A549 (cell line): ENCODE data around the gene CNNM3. TPM values are rescaled to one million over a fixed set of nuclear protein-coding genes. Genes with fewer than 3 reads are reported as not detected.
A peak's percentile ranks its signal among the peaks of the same experiment; 100 is the strongest.

ENCODE experiments used
- ATAC-seq, 2 experiments: fragments of 200-7000 bp in 1 of 2; fragments of >200 bp in 1 of 2; cut with Nextera tagmentation in 1 of 2; cut with Tn5 transposase in 1 of 2; 3 replicates each; pipeline versions ENCODE4 v1.8.0 to v1.9.1; 2018 to 2020; ENCODE audit warnings: mild to moderate bottlenecking in 1 of 2, moderate library complexity in 1 of 2
- CTCF ChIA-PET: fragments of 300-600 bp; sonication (Branson Sonifier 250); formaldehyde crosslinking; extraction: SDS; loops from one replicate; lab custom pipeline; 2021; ENCODE audit warnings: antibody characterized with exemption, inconsistent platforms; lab: Yijun Ruan, JAX
- POLR2A ChIA-PET: fragments of 350-600 bp; formaldehyde crosslinking; extraction: SDS; loops from one replicate; lab custom pipeline; 2021; ENCODE audit warnings: antibody characterized with exemption, inconsistent platforms; lab: Yijun Ruan, JAX
- DNase-seq, 2 experiments: peaks; one replicate each; pipeline versions ENCODE4 v3.0.0 to v3.0.0-alpha.2; 2011 to 2016; ENCODE audit warnings: low read depth in 1 of 2, low spot score in 1 of 2
- FAIRE-seq: peaks from 2 replicates; lab custom pipeline; 2011; peaks lifted over from hg19 to GRCh38; lab: Jason Lieb, UNC
- H3K27ac ChIP-seq, 2 experiments: fragments of >200 bp; sonication (Bioruptor Twin); formaldehyde crosslinking; 3 replicates each; pipeline ENCODE4 v1.5.1; 2016 to 2017
- H3K4me1 ChIP-seq: fragments of >200 bp; sonication (Bioruptor Twin); formaldehyde crosslinking; 3 replicates; pipeline ENCODE4 v1.6.1; 2016
- H3K4me2 ChIP-seq: fragments of >200 bp; sonication (Bioruptor Twin); formaldehyde crosslinking; 3 replicates; pipeline ENCODE4 v1.6.1; 2016
- H3K4me3 ChIP-seq: fragments of >200 bp; sonication (Bioruptor Twin); formaldehyde crosslinking; 3 replicates; pipeline ENCODE4 v1.5.1; 2016
- H3K9me3 ChIP-seq: fragments of >200 bp; sonication (Bioruptor Twin); formaldehyde crosslinking; 3 replicates; pipeline ENCODE4 v1.6.1; 2016
- BHLHE40 ChIP-seq: IDR thresholded peaks from 2 replicates; pipeline ENCODE4 v1.6.1; 2012; ENCODE audit warnings: low read depth, low read length, inconsistent platforms
- CEBPB ChIP-seq, 2 experiments: fragments of >200 bp in 1 of 2; sonication (Bioruptor Twin) in 1 of 2; formaldehyde crosslinking in 1 of 2; IDR thresholded peaks; 2 replicates each; pipeline ENCODE4 v1.6.1; 2012 to 2016
- CHD2 ChIP-seq: fragments of 150-350 bp; IDR thresholded peaks from 2 replicates; pipeline ENCODE4 v1.6.1; 2014; ENCODE audit warnings: low read length; ENCODE audit not compliant: partially characterized antibody
- EHMT2 ChIP-seq: fragments of 200-600 bp; sonication (generic); IDR thresholded peaks from 2 replicates; pipeline ENCODE4 v1.6.1; 2016; ENCODE audit warnings: antibody characterized with exemption, low read depth, mild to moderate bottlenecking, moderate library complexity
- ELK1 ChIP-seq: fragments of 150-350 bp; IDR thresholded peaks from 2 replicates; pipeline ENCODE4 v1.6.1; 2014; ENCODE audit warnings: low read depth, mild to moderate bottlenecking, low read length
- ESRRA ChIP-seq: fragments of 150-350 bp; IDR thresholded peaks from 2 replicates; pipeline ENCODE4 v1.6.1; 2014; ENCODE audit warnings: mild to moderate bottlenecking, low read length, borderline replicate concordance
- FOSL2 ChIP-seq, 2 experiments: fragments of 450-650 bp in 1 of 2; fragments of >200 bp in 1 of 2; sonication (Bioruptor Twin) in 1 of 2; formaldehyde crosslinking; IDR thresholded peaks; 2 replicates each; pipeline versions ENCODE4 v1.5.0 to v1.6.1; 2016 to 2020; ENCODE audit warnings: mild to moderate bottlenecking in 1 of 2, moderate library complexity in 1 of 2
- GATA3 ChIP-seq: IDR thresholded peaks from 2 replicates; pipeline ENCODE4 v1.6.1; 2012; ENCODE audit warnings: borderline replicate concordance
- HDAC2 ChIP-seq: fragments of 200-600 bp; sonication (generic); IDR thresholded peaks from 2 replicates; pipeline ENCODE4 v1.6.1; 2016
- HES2 ChIP-seq: fragments of >200 bp; sonication (Bioruptor Twin); formaldehyde crosslinking; IDR thresholded peaks from 2 replicates; pipeline ENCODE4 v1.6.1; 2016
- HMGXB4 ChIP-seq: fragments of 250-450 bp; sonication (Bioruptor Pico); IDR thresholded peaks from 2 replicates; pipeline ENCODE4 v1.5.0; 2021; ENCODE audit warnings: mild to moderate bottlenecking, moderate library complexity, borderline replicate concordance
- HOXA7 ChIP-seq: fragments of 250-450 bp; sonication (Bioruptor Pico); IDR thresholded peaks from 2 replicates; pipeline ENCODE4 v1.5.0; 2020; ENCODE audit warnings: mild to moderate bottlenecking, moderate library complexity
- HOXB13 ChIP-seq: fragments of 250-450 bp; sonication (Bioruptor Pico); IDR thresholded peaks from 2 replicates; pipeline ENCODE4 v1.5.0; 2020; ENCODE audit warnings: low read depth, mild to moderate bottlenecking, moderate library complexity
- NFE2L2 ChIP-seq: fragments of 150-350 bp; conservative IDR thresholded peaks from 2 replicates; pipeline ENCODE4 v1.6.1; 2014; ENCODE audit warnings: low read length
- RARB ChIP-seq: fragments of 250-450 bp; sonication (Bioruptor Pico); IDR thresholded peaks from 2 replicates; pipeline ENCODE4 v1.8.0; 2021; ENCODE audit warnings: mild to moderate bottlenecking, moderate library complexity
- RCOR1 ChIP-seq: fragments of 150-350 bp; IDR thresholded peaks from 2 replicates; pipeline ENCODE4 v1.6.1; 2014; ENCODE audit warnings: antibody characterized with exemption, low read length, low read depth
- RNF2 ChIP-seq: fragments of 200-600 bp; sonication (generic); IDR thresholded peaks from 2 replicates; pipeline ENCODE4 v1.6.1; 2016; ENCODE audit warnings: low read depth, mild to moderate bottlenecking, antibody characterized with exemption, moderate library complexity, borderline replicate concordance
- SREBF2 ChIP-seq: fragments of 450-650 bp; IDR thresholded peaks from 2 replicates; pipeline ENCODE4 v1.6.1; 2014; ENCODE audit warnings: mild to moderate bottlenecking, moderate library complexity
- USF2 ChIP-seq: fragments of 450-650 bp; IDR thresholded peaks from 2 replicates; pipeline ENCODE4 v1.6.1; 2014; ENCODE audit warnings: antibody characterized with exemption
- WGBS: methylation state at CpG from one replicate; pipeline ENCODE4 v1.1.6; 2017; ENCODE audit errors: missing lambda C conversion rate; 5-methylcytosine and 5-hydroxymethylcytosine counted together
- polyA plus RNA-seq, 4 experiments: library from polyadenylated mRNA; depleted of rRNA in 3 of 4; stranded (reverse); fragments of >200 nt; fragmentation: RNase III in 1 of 4; extraction: RNeasy Plus Mini Kit Qiagen cat#74134 plus additional on column Dnase treatment in 1 of 4; gene quantifications; 2 replicates in 3 of 4; 3 replicates in 1 of 4; pipeline ENCODE4 v1.2.3, GENCODE V29; 2011 to 2017

Gene CNNM3
- polyA plus RNA-seq, 2 of the 4 experiments (the other 2 are of a cell fraction) = 11.8 to 14.1 TPM

GRCh38 chr2:96800061-96801004 lies 15.7 kb upstream of the CNNM3 start:
- DNase-seq (no peak), ATAC-seq (peak; percentile 60 to 80), FAIRE-seq (no peak)
- H3K4me1 ChIP-seq = peaks cover 7% of the 10 kb centered on the region; the same call in 1 of the 3 replicates
- no peak for TF ChIP-seq CEBPB (IDR thresholded peaks at IDR 0.05)
- TF ChIP-seq RCOR1 = no peak
- TF ChIP-seq HOXA7 (CRISPR knock-in tag) = no peak
- TF ChIP-seq ESRRA = no peak
- TF ChIP-seq HES2 = no peak
- no peak for TF ChIP-seq CHD2
- TF ChIP-seq RARB (CRISPR knock-in tag) = no peak
- no peak for TF ChIP-seq HOXB13 (CRISPR knock-in tag)
- TF ChIP-seq SREBF2 = no peak
- no peak for TF ChIP-seq HMGXB4
- no peak for TF ChIP-seq EHMT2
- TF ChIP-seq BHLHE40 = no peak
- no peak for TF ChIP-seq USF2
- TF ChIP-seq NFE2L2 = no peak
- TF ChIP-seq ELK1 = no peak
- TF ChIP-seq FOSL2 (IDR thresholded peaks at IDR 0.05) = no peak
- no peak for TF ChIP-seq FOSL2 (CRISPR knock-in tag; IDR thresholded peaks at IDR 0.05)
- no peak for TF ChIP-seq HDAC2
- TF ChIP-seq GATA3 = no peak
- no peak for TF ChIP-seq RNF2
- TF ChIP-seq, all 56 proteins: peak for 0
- Histone ChIP-seq H3K4me3 (no peak overlapping the region), H3K4me2 (no peak overlapping the region), H3K27ac (peak overlapping the region; percentile 23 to 69; a peak in 3 of 6 replicates), H3K9me3 (no peaks in the 10 kb centered on the region)
- CTCF ChIA-PET = interaction anchor here (0.7 to 6.0 kb wide), 38 partner anchors 9 to 808 kb away, joined by 3 to 81 read pairs (median 4); partner anchors contain the start of genes ANKRD39, CNNM3 and CNNM4
- POLR2A ChIA-PET = interaction anchor here (1.0 kb wide), 1 partner anchor 16 kb away, joined by 4 read pairs; the partner anchor contains the start of gene CNNM3
- 82% methylated on average over 26 of the region's 27 CpGs for WGBS
